GM21717 (cell line): Measurements from ENCODE around the gene KCNG4.

Experiments used
- ATAC-seq: cut with Tn5 transposase; IDR thresholded peaks from one replicate; pipeline ENCODE4 v1.9.1; 2021; ENCODE audit warnings: mild to moderate bottlenecking, moderate library complexity; ENCODE audit not compliant: unreplicated experiment

Gene KCNG4

DNA sequence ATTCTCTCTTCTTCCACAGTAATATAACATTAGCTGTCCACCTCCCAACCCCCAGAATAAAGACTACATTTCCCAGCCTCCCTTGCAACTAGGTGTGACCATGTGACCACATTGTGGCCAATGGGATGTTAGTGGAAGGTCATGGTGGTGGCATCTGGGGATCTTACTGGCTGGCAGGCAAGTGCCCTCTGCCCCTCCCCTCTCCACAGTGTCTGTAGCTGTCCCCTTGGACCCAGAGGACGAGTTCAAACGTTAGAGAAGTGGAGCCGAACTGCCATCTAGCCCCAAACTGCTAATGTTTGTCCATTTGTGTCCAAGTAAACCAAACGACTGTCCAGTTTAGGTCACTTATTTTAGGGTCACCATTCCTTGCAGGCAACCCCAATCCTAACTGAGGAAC lies 26.6 kb upstream of the KCNG4 start:
- ATAC-seq, result no peak

DNA sequence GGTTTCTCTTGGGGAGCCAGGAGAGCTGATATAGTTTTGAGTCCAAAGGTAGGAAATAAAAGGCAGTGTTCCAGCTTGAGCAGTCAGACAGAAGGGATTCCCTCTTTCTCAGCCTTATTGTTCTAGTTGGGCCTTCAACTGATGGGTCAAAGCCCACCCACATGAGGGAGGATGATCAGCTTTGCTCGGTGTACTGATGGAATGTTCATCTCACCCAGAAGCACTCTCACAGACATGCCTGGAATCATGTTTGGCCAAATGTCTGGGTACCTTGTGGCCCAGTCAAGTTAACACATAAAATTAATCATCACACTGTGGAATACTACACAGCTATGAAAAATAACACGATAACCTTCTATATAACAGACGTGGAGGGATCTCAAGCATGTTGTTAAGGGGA lies 23.1 kb upstream of the KCNG4 start:
- ATAC-seq, result no peak

DNA sequence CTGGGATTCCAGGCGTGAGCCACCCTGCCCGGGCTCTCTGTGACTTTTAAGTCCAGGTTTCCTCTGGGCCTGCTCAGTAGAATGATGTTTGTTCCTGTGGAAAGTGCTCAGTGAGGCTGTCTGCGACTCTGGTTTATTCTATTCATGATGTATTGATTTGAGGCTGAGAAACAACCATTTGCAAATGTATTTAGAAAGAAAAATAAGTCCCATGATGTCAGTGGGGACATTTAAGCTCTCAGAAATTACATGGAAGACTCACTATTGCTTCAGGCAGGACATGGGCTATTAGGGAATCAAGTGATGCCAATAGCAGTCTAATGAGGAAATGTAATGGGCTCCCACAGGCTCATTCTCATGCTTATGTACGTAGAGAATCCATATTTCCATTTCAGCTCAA lies 22.2 kb upstream of the KCNG4 start:
- no peak for ATAC-seq

DNA sequence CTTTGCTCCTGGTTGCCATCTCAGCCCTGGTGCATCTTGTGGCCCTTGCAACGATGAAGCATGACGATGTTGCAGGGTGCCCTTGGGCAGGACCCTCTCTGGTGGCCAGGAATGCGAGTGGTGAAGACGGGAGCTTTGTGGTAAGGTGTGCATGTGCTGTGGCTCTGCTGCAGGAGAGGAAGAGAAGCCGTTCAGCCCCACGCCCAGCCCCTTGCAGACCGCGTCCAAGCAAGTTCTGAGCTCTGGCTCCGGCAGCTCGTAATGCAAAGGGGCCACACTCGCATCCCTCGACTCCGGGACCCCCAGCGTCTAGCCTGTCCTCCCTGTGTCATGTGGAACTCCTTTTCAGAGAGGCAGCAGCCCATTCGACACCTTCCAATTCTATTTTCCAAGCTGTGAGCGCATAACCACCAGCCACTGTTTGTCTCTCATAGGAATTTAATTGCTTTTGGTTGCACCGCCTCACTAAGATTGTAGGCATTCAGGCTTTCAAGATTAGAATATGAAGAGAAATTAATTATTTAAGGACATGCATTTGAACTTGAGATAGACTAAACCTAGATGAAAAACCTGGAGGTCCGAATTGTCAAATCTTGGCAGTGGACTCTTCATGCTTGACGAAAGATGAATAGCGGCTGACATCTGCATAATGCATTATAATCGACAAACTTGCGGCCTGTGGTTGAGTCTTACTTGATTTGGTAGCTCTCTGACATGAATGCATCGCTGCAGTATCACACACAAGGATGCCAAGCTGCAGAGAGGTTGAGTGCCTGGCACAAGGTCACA lies 21.1 kb upstream of the KCNG4 start:
- ATAC-seq, result no peak

DNA sequence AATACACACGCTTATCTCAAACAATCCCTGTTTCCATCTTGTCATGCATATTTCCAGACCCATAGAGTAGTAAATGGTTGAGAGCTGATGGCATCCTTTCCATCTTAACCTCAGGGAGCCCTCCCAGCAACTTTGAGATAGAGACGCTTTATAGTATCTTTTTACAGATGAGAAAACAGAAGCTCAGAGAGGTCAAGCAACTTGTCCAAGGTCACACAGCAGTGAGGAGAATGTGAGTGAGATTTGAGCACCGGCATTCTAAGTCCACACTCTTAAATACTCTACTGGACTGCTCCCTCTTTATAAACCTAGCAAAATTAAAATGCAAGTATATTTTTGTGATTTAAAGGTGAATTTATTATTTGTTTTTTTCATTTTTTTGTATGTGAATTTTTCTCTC lies 19.9 kb upstream of the KCNG4 start:
- no peak for ATAC-seq

DNA sequence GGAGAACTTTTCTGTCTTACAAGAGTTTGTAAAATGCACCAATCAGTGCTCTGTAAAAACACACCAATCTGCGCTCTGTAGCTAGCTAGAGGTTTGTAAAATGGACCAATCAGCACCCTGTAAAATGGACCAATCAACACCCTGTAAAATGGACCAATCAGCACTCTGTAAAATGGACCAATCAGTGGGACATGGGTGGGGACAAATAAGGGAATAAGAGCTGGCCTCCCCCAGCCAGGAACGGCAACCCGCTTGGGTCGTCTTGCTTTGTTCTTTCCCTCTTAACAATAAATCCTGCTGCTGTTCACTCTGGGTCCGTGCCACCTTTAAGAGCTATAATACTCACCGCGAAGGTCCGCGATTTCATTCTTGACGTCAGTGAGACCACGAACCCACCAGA lies 18.5 kb upstream of the KCNG4 start:
- ATAC-seq, result no peak

DNA sequence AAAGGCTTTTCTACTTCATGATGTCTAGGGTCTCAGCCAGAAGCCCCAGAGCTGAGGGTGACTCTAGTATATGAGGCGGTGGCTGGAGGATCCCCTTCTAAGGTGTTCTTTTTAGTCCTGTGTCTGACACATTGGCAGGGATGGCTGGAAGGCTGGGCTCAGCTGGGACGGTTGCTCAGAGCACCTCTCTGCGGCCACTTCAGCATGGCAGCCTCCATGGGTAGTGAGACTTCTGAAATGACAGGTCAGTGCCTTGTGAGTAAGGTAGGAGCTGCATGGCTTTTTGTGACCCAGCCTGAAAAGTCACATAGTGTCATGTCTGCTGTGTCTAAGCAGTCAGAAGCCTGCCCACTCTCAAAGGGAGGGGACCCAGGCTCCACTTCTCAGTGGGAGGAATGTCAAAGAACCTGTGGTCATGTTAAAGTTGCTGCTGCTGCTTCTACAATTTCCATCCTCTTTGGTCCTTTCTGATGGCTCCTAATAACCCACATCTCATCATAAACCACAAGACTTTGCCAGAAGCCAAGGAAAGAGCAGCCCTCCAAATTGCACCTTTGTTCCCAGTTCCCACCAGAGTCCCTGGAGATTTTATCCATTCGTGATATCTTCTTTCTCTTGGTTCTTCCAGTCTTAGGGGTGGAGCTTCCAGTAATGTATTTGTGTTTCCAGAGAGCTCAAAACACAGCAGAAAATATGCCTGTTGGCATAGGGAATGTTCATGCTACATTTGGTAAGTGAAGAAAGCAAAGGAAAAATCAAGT lies 15.4 kb upstream of the KCNG4 start:
- ATAC-seq, result no peak

DNA sequence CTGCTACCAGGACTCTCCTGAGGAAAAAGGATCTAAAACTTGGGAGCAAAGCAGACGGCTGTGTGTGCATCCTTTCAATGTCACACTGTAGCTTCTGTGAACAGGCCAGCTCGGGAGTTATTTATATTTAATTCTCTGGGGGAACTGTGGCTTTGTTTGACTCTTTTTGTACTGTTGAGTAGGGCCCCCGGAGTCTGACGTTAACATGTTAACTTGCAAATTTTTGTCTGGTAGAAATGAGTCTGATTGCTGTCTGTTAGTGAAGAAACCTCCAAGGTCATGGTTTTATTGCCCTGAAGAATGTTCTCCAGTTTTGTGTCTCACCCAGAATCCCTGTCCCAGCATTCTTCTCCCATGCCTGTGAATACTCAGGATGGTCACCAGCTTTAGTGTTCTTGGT lies 14.2 kb upstream of the KCNG4 start:
- no peak for ATAC-seq

DNA sequence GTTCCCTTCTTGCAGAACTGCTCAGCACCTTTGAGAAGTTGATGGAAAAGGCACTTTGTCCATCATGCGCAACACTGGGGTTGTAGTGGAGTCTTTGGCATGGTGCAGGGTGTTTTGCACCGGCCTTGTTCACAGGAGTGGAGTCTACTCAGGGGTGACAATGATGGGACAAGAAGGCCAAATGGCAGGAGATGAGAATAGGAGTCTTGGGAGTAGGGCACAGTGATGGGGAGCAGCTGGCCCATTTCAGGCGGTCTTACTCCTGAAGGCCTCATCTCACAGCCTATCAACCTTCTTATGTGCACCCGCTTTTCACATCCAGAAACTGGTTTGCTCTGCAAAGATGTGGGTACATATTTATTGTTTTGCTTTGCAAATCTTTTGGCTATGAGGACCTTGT lies 13.4 kb upstream of the KCNG4 start:
- no peak for ATAC-seq

DNA sequence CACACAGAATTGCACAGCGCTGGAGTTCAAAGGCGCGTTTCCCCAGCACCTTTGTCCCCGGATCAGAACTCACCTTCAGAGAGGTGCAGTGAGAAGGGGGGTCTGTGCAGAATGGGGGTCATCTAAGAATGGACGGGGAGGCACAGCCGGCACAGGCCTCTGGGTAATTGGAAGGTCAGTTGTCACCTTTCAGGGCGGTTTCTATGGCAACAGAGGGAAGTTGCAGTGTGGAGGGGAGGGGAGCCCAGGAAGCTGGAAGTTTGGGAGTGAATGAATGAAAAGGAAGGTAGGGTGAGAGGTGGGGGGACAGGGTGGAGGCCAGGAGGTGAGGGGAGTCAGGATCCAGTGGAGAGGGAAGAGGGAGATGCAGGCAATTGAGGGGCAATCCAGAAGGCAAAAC lies 12.4 kb upstream of the KCNG4 start:
- no peak for ATAC-seq

DNA sequence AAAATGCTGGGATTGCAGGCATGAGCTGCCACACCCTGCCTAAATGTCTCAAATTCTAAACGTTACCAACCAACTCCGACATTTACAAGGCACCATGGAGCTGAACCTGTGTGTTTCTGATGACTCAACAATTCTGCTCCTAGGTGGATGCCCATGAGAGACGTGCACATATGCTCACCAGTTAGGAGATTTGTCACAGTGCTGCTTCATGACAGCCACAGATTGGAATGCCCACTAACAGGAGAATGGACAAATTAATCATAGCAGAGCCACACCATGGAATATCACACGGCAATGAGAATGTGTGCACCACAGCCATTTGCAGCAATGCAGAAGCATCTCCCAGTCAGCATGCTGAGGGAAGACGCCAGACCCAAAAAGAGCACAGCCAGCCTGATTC lies 8.0 kb upstream of the KCNG4 start:
- ATAC-seq, result no peak

DNA sequence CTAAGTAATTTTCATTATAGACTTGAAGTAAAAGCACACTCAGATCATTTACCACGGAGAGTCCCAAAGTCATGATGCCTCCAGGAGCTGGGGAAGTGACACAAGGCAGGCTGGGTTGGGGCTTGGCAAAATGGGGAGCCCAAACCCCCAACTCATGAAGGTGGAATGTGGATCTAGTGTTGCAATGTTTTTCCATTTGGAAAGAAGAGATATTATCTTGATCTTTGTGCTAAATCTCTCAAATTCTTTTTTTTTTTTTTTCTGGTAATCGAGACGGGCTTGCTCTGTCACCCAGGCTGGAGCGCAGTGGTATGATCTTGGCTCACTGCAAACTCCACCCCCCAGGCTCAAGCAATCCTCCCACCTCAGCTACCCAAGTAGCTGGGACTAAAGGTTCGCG lies 7.5 kb upstream of the KCNG4 start:
- no peak for ATAC-seq

DNA sequence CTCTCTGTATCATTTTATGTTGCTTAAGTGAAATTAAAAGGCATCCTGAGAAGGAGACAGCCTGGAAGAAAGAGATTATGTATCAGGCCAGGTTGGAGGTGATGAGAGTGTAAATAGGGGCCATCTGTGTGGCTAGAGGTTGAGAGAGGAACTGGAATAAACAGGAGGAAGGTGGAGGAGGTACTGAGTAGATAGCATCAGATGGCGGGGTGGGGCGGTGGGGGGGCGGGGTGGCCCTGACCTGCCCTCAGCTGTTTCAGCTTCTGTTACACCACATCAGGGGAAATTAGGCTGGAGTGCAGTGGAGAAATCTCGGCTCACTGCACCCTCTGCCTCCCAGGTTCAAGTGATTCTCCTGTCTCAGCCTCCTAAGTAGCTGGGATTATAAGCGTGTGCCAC lies 6.9 kb upstream of the KCNG4 start:
- ATAC-seq, result no peak

DNA sequence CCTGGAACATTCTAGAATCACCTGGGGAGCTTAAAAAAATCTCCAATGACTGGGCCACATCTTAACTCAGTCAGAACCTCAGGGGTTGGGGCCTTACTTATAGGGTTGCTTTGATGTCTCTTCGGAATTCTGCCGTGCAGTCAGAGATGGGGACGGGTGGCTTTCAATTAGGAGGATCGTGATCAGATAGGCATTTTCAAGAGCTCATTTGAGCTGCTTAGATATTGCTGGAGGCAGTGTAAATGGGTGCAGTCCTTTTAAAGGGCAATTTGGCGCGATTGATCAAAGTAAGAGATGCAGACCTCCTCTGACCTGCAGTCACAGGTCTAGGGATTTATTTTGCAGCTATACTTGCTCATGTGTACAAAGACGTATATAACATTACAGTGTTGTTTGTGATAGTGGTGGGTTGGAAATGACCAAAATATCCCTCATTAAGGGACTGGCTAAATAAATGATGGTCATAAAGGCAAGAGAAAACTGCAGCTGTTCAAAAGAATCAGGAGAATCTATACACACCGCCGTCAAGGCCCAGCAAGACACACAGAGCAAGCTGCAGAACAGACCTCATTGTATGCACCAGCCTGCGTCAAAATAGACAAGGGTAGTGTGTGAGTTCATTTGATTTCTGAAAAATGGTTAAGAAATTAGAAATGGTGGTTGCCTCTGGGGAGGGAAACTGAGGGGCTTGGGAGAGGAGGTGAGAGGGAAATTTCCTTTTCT lies 6.3 kb upstream of the KCNG4 start:
- ATAC-seq, result no peak

DNA sequence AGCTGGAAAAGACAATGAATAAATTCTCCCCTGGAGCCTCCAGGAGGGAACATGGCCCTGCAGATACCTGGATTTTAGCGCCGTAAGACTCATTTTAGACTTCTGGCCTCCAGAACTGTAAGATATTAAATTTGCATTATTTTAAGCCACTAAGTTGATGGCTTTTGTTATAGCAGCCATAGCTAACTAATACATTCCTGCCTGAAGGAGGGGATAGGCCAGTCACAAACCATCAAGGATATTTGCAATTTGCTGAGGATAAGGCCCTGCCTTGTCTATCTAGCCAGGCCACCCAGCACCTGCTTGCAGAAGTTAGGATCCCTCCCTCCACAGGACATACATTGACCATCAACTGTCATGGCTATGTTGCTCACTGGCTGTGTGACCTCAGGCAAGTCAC lies 4.9 kb upstream of the KCNG4 start:
- ATAC-seq, result no peak

DNA sequence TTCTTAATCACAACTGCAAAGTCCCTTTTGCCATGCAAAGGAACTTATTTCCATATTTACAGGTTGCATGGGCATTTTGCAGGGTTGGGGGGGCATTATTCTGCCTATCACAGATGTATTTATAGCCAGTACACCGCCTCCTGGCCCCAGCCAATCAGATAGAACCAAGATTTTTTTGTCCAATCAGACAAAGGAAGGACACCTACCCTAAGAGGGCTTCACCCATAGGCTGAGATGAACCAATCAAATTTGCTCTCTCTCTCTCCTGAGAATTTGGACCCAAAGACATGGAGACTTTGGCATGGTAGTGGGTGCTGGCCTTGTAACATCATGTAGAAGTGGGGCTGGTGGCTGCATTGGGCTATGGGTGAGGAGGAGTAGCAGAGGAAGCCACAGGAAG lies 3.9 kb upstream of the KCNG4 start:
- ATAC-seq, result no peak

DNA sequence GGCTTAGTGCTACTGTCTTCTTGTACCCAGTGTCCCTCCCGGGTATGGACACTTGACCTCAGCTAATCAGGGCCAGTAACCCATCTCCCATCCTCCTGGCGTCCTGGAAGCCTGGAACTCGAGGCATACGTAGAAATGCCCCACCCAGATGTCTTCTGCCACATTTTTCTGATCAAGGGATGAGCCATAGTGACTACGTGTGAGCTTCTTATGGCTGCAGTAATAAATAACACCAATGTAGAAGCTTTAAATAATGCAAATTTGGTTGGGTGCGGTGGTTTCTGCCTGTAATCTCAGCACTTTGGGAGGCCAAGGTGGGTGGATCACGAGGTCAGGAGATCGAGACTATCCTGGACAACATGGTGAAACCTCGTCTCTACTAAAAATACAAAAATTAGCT lies 3.0 kb upstream of the KCNG4 start:
- ATAC-seq, result no peak

DNA sequence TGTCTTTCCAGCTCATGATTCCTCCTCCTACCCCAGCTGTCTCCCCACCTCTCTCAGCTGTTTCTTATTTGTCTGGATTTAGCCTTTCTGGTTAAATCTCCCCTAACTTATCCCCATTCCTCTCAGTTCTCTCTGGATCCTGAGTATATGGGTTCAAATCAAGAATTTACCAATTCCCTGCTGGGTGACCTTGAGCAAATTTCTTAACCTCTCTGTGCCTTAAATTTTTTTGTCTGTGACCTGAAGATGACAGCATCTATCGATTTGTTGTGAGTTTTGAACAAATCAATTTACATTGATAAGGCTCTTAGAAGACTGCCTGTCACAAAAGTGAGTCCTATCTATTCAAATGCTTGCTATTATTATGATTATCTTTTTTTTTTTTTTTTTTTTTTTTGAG lies 2.0 kb upstream of the KCNG4 start:
- ATAC-seq, result no peak

DNA sequence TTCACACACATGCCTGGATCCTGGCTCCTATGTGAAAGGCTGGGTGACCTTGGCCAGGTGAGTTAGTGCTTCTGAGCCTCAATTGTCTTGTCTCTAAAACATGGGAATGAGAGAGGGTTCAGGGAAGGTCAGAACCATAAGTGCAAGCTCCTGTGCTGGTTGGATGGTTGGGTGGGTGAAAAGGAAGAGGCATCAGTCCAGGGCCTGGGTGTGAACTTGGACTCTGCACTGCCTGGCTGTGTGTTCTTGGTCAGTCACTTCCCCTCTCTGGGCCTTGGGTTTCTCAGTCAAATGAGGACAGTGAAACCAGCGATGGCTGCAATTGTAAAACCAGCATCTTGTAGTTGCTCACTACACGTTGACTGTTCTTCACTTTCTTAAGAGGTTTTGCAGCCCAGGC lies 643 bp upstream of the KCNG4 start:
- ATAC-seq, result no peak

DNA sequence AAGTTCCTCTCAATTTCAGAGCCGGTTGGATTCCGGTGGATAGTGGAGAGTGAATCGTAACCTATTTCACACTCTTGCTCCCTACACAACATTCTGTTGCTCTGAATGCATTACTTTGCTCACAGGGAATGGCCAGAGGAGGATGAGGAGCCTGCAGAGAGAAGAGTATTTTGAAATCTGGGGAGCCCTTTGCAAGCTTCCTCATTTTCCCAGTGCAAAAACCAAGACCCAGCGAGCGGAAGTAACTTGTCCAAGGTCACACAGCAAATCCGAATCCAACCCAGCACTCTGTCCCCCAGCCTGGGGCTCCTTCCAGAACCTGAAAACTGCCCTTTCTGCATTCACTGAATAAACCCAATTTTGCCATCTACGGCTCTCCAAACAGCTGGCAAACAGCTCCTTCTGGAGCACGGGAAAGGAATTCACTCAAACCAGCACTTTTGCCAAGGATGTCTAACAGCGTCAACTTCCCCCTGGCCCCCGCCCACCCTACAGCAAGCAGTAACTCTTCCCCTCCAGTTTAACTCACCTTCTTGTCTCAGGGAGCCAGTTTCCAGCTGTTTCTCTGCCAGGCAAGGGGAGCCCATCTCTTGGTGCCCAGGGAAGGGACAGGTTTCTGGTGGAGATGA lies 557 bp downstream of the KCNG4 start:
- no peak for ATAC-seq

DNA sequence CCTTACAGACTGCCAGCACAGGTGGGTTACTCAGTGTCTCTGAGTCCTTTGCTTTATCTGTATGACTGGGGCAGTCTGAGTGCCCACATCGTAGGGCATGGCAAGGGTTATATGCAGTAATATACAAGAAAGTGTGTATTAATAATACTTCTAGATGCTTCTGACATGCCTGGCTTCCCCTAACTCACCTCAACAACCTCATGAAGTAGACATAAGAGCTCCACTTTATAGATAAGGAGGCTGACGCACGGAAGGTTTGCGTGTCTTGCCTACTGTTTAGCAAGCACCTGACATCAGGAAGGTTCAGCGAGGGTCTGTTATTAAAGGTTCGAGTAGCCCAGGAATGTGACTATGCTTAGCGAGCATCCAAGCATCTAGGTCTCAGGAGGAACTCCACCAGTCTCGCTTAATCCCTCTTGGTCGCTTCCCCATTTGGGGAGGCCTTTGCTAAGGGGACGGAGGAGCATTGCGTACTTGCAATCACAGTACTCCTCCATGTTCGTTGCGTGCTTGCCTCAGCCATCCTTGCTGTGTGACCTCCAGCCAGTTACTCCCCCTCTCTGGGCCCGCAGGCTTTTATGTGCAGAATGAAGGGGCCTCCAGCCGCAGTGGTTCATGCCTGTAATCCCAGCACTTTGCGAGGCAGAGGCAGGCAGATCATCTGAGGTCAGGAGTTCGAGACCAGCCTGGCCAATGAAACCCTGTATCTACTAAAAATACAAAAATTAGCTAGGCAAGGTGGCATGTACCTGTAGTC lies 1.6 kb downstream of the KCNG4 start:
- ATAC-seq, result no peak
